Measurements from ENCODE around the gene POU4F3. TPM values are rescaled to one million over a fixed set of nuclear protein-coding genes. Genes with fewer than 3 reads are reported as not detected.

The POU4F3 gene
- total RNA-seq, 4 donors from 2014 or later, result 0.19 TPM; not detected in 3

GRCh38 chr5:146357126-146357525 lies 18.5 kb downstream of the POU4F3 start:
- no peaks in the 10 kb centered on the region for H3K9me3 ChIP-seq
- H3K4me3 ChIP-seq, result no peak overlapping the region
- no peaks in the 10 kb centered on the region for H3K36me3 ChIP-seq
- no peak for TF ChIP-seq EP300 (IDR thresholded peaks at IDR 0.05)
- H3K27me3 ChIP-seq, result peaks cover 6% of the 10 kb centered on the region
- DNase-seq (ENCODE audit: low spot score in 2 of 2), result no peak
- no peak overlapping the region for H3K27ac ChIP-seq
- H3K4me1 ChIP-seq, result no peaks in the 10 kb centered on the region

- Histone ChIP-seq H3K27ac (no peak overlapping the region), H3K4me1 (no peaks in the 10 kb centered on the region), H3K4me3 (no peak overlapping the region), H3K27me3 (peaks cover 4% of the 10 kb centered on the region), H3K9me3 (no peaks in the 10 kb centered on the region), H3K36me3 (no peaks in the 10 kb centered on the region)
- no peak for TF ChIP-seq POLR2A (IDR thresholded peaks at IDR 0.05)
- no peak for TF ChIP-seq POLR2AphosphoS5 (IDR thresholded peaks at IDR 0.05)
- TF ChIP-seq CTCF (IDR thresholded peaks at IDR 0.05), result no peak
- TF ChIP-seq EP300 (IDR thresholded peaks at IDR 0.05), result no peak
- 73% methylated on average over 5 of the region's 5 CpGs for WGBS
- DNase-seq (ENCODE audit: low spot score in 2 of 2), result no peak
Measured at GRCh38 chr5:146359836-146360235, 21.2 kb downstream of the POU4F3 start.

GRCh38 chr5:146363161-146363874 lies 24.7 kb downstream of the POU4F3 start:
- Histone ChIP-seq H3K27ac (no peak overlapping the region), H3K36me3 (no peaks in the 10 kb centered on the region), H3K4me3 (no peak overlapping the region), H3K9me3 (no peaks in the 10 kb centered on the region), H3K27me3 (peaks cover 4% of the 10 kb centered on the region), H3K4me1 (no peaks in the 10 kb centered on the region)
- DNase-seq (ENCODE audit: low spot score in 2 of 2), result no peak
- 82% methylated on average over 7 of the region's 7 CpGs for WGBS
- no peak for TF ChIP-seq POLR2AphosphoS5 (IDR thresholded peaks at IDR 0.05)
- TF ChIP-seq EP300 (IDR thresholded peaks at IDR 0.05), result no peak
- TF ChIP-seq POLR2A (IDR thresholded peaks at IDR 0.05), result no peak
- TF ChIP-seq CTCF (IDR thresholded peaks at IDR 0.05), result no peak

GRCh38 chr5:146365618-146366017 lies 27.0 kb downstream of the POU4F3 start:
- WGBS, result 53% methylated on average over 2 of the region's 2 CpGs
- no peak overlapping the region for H3K4me3 ChIP-seq
- no peaks in the 10 kb centered on the region for H3K27me3 ChIP-seq
- no peak for DNase-seq (ENCODE audit: low spot score in 2 of 2)
- no peaks in the 10 kb centered on the region for H3K4me1 ChIP-seq
- no peak for TF ChIP-seq CTCF (IDR thresholded peaks at IDR 0.05)
- no peak for TF ChIP-seq POLR2AphosphoS5 (IDR thresholded peaks at IDR 0.05)
- no peak for TF ChIP-seq POLR2A (IDR thresholded peaks at IDR 0.05)
- no peak for TF ChIP-seq EP300 (IDR thresholded peaks at IDR 0.05)
- H3K36me3 ChIP-seq, result no peaks in the 10 kb centered on the region
- H3K9me3 ChIP-seq, result no peaks in the 10 kb centered on the region
- H3K27ac ChIP-seq, result no peak overlapping the region

GRCh38 chr5:146366904-146367303 lies 28.3 kb downstream of the POU4F3 start:
- no peaks in the 10 kb centered on the region for H3K36me3 ChIP-seq
- WGBS, result 89% methylated on average over 1 of the region's 1 CpG
- no peak overlapping the region for H3K27ac ChIP-seq
- H3K4me3 ChIP-seq, result no peak overlapping the region
- TF ChIP-seq POLR2AphosphoS5 (IDR thresholded peaks at IDR 0.05) (no peak), CTCF (IDR thresholded peaks at IDR 0.05) (no peak), EP300 (IDR thresholded peaks at IDR 0.05) (no peak), POLR2A (IDR thresholded peaks at IDR 0.05) (no peak)
- no peaks in the 10 kb centered on the region for H3K4me1 ChIP-seq
- H3K27me3 ChIP-seq, result no peaks in the 10 kb centered on the region
- DNase-seq (ENCODE audit: low spot score in 2 of 2), result no peak
- H3K9me3 ChIP-seq, result no peaks in the 10 kb centered on the region

GRCh38 chr5:146368137-146368536 lies 29.5 kb downstream of the POU4F3 start:
- Histone ChIP-seq H3K36me3 (no peaks in the 10 kb centered on the region), H3K27ac (no peak overlapping the region), H3K4me3 (no peak overlapping the region), H3K9me3 (no peaks in the 10 kb centered on the region), H3K27me3 (no peaks in the 10 kb centered on the region), H3K4me1 (no peaks in the 10 kb centered on the region)
- TF ChIP-seq EP300 (IDR thresholded peaks at IDR 0.05), result no peak
- no peak for TF ChIP-seq POLR2AphosphoS5 (IDR thresholded peaks at IDR 0.05)
- no peak for TF ChIP-seq POLR2A (IDR thresholded peaks at IDR 0.05)
- TF ChIP-seq CTCF (IDR thresholded peaks at IDR 0.05), result no peak
- WGBS, result 55% methylated on average over 1 of the region's 2 CpGs
- no peak for DNase-seq (ENCODE audit: low spot score in 2 of 2)
